HepG2 (cell line): ENCODE measurements around the gene COPS7A. TPM values are rescaled to one million over a fixed set of nuclear protein-coding genes. Genes with fewer than 3 reads are reported as not detected.

ENCODE experiments used
- ATAD3A ChIP-seq: sonication (generic); formaldehyde crosslinking; IDR thresholded peaks from 2 replicates; pipeline ENCODE4 v1.4.0; 2020; ENCODE audit warnings: missing genetic modification reagents
- ETV5 ChIP-seq: IDR thresholded peaks from 2 replicates; pipeline ENCODE4 v1.6.1; 2018; ENCODE audit warnings: missing biosample characterization, missing genetic modification reagents, inconsistent platforms, borderline replicate concordance
- GTF3A ChIP-seq: sonication (generic); formaldehyde crosslinking; conservative IDR thresholded peaks from 2 replicates; pipeline ENCODE4 v1.4.0; 2020; ENCODE audit warnings: mild to moderate bottlenecking, missing genetic modification reagents
- IKZF1 ChIP-seq: fragments of 450-650 bp; IDR thresholded peaks from 2 replicates; pipeline ENCODE4 v1.7.1; 2016
- KAT2B ChIP-seq: fragments of 150-350 bp; IDR thresholded peaks from 2 replicates; pipeline ENCODE4 v1.6.1; 2014; ENCODE audit warnings: low read depth, low read length, borderline replicate concordance
- KMT2B ChIP-seq: IDR thresholded peaks from 2 replicates; pipeline ENCODE4 v1.6.1; 2016; ENCODE audit warnings: missing genetic modification reagents, missing compliant biosample characterization
- MAFF ChIP-seq: IDR thresholded peaks from 2 replicates; pipeline ENCODE4 v1.6.1; 2011; ENCODE audit warnings: low read depth, low read length, improper control_type of control experiment
- NFIC ChIP-seq: IDR thresholded peaks from 2 replicates; pipeline ENCODE4 v1.6.1; 2012; ENCODE audit warnings: mild to moderate bottlenecking, low read length, inconsistent platforms
- THAP9 ChIP-seq: sonication (generic); formaldehyde crosslinking; IDR thresholded peaks from 2 replicates; pipeline ENCODE4; 2020; ENCODE audit warnings: missing genetic modification reagents, mild to moderate bottlenecking, borderline replicate concordance
- ZBTB40 ChIP-seq, 2 experiments: fragments of 450-650 bp in 1 of 2; sonication (generic) in 1 of 2; formaldehyde crosslinking in 1 of 2; IDR thresholded peaks; 2 replicates each; pipeline versions ENCODE4 v1.6.1 to v1.8.0; 2016 to 2022; ENCODE audit warnings: antibody characterized with exemption in 1 of 2, mild to moderate bottlenecking in 1 of 2, missing genetic modification reagents in 1 of 2
- ZNF160 ChIP-seq: sonication (generic); formaldehyde crosslinking; IDR thresholded peaks from 2 replicates; pipeline ENCODE4 v1.8.0; 2022; ENCODE audit warnings: mild to moderate bottlenecking, inconsistent platforms, missing genetic modification reagents
- ZNF251 ChIP-seq: sonication (generic); formaldehyde crosslinking; IDR thresholded peaks from 2 replicates; pipeline ENCODE4 v1.9.0; 2021; ENCODE audit warnings: mild to moderate bottlenecking, missing genetic modification reagents
- ZNF569 ChIP-seq: sonication (generic); formaldehyde crosslinking; IDR thresholded peaks from 2 replicates; pipeline ENCODE4 v1.5.0; 2020; ENCODE audit warnings: mild to moderate bottlenecking, missing genetic modification reagents, moderate library complexity, borderline replicate concordance
- ZNF737 ChIP-seq: sonication (generic); formaldehyde crosslinking; IDR thresholded peaks from 2 replicates; pipeline ENCODE4 v1.5.0; 2020; ENCODE audit warnings: missing genetic modification reagents, mild to moderate bottlenecking, borderline replicate concordance
- polyA plus RNA-seq, 8 experiments: library from polyadenylated mRNA; depleted of rRNA in 3 of 8; stranded (reverse) in 7 of 8; unstranded in 1 of 8; fragments of >200 nt; fragmentation: Illumina TruSeq in 4 of 8; extraction: Trizol in 4 of 8; gene quantifications; 2 replicates each; pipeline versions ENCODE4 v1.2.1 to v1.2.3, GENCODE V29; 2011 to 2016; ENCODE audit warnings: low read depth in 4 of 8, missing spikeins in 1 of 8, mixed read lengths in 1 of 8; ENCODE audit not compliant: insufficient read depth in 1 of 8
- total RNA-seq, 5 experiments: library from RNA; depleted of rRNA; stranded (reverse); fragments of >200 nt; fragmentation: Illumina TruSeq; extraction: Trizol; gene quantifications; 2 replicates each; pipeline ENCODE4 v1.2.3, GENCODE V29; 2016; ENCODE audit warnings: low read depth in 1 of 5
- TF ChIP-seq, protein P1 (sequence below): sonication (generic); formaldehyde crosslinking; IDR thresholded peaks from 2 replicates; pipeline ENCODE4 v1.4.0; 2020; ENCODE audit warnings: mild to moderate bottlenecking, missing genetic modification reagents

COPS7A gene
- total and polyA plus RNA-seq, 2 of the 13 experiments (the other 11 are each of a cell fraction or from before 2014, with no cell fraction given): 40.0 to 73.6 TPM

GRCh38 chr12:6688999-6689882 is 34.6 kb upstream of the COPS7A start, which contains the start of gene ZNF384 (continued):
- TF ChIP-seq ZNF251: no peak
- TF ChIP-seq ZNF737: no peak
- peak; percentile 97 for TF ChIP-seq ZBTB40 (IDR thresholded peaks at IDR 0.05)
- TF ChIP-seq ZBTB40 (CRISPR knock-in tag; IDR thresholded peaks at IDR 0.05): peak; percentile 97
- no peak; the same call in 1 of the 2 replicates for TF ChIP-seq ZNF160 (CRISPR knock-in tag)
- TF ChIP-seq KMT2B (CRISPR knock-in tag): peak; percentile 48; the same call in 1 of the 2 replicates
- no peak for TF ChIP-seq IKZF1
- no peak for TF ChIP-seq GTF3A (CRISPR knock-in tag)
- 0 out of 2 replicates have a peak, but pooled peaks have one; percentile 42 for TF ChIP-seq ZNF569 (CRISPR knock-in tag)
- 0 out of 2 replicates have a peak, but pooled peaks have one; percentile 45 for TF ChIP-seq NFIC
- TF ChIP-seq ETV5: peak; percentile 89
- TF ChIP-seq MAFF: no peak
- TF ChIP-seq, protein P1, sequence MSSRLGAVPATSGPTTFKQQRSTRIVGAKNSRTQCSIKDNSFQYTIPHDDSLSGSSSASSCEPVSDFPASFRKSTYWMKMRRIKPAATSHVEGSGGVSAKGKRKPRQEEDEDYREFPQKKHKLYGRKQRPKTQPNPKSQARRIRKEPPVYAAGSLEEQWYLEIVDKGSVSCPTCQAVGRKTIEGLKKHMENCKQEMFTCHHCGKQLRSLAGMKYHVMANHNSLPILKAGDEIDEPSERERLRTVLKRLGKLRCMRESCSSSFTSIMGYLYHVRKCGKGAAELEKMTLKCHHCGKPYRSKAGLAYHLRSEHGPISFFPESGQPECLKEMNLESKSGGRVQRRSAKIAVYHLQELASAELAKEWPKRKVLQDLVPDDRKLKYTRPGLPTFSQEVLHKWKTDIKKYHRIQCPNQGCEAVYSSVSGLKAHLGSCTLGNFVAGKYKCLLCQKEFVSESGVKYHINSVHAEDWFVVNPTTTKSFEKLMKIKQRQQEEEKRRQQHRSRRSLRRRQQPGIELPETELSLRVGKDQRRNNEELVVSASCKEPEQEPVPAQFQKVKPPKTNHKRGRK (CRISPR knock-in tag): no peak
- peak; percentile 93 for TF ChIP-seq THAP9 (CRISPR knock-in tag)
- TF ChIP-seq KAT2B: no peak
- TF ChIP-seq ATAD3A (CRISPR knock-in tag): no peak
